Activated naive CD8-positive, alpha-beta T cell treated with anti-CD3 and anti-CD28 coated beads for 36 hours (primary cell): ENCODE measurements around the gene ASXL3. TPM values are rescaled to one million over a fixed set of nuclear protein-coding genes. Genes with fewer than 3 reads are reported as not detected.

Experiments
- DNase-seq: peaks from one replicate; pipeline ENCODE4 v3.0.0; 2021
- H3K27ac Mint-ChIP-seq: one replicate; pipeline ENCODE4 v1.8.0; 2022; ENCODE audit warnings: mild to moderate bottlenecking, moderate library complexity, mixed read lengths
- H3K27me3 Mint-ChIP-seq: one replicate; pipeline ENCODE4 v1.8.0; 2022; ENCODE audit warnings: mild to moderate bottlenecking, mixed read lengths
- H3K36me3 Mint-ChIP-seq: one replicate; pipeline ENCODE4 v1.8.0; 2021; ENCODE audit warnings: mild to moderate bottlenecking, mixed read lengths
- H3K4me1 Mint-ChIP-seq: one replicate; pipeline ENCODE4 v1.8.0; 2021; ENCODE audit warnings: mixed read lengths
- H3K4me3 Mint-ChIP-seq: one replicate; pipeline ENCODE4 v1.8.0; 2022; ENCODE audit warnings: mild to moderate bottlenecking, moderate library complexity, mixed read lengths
- H3K9me3 Mint-ChIP-seq: one replicate; pipeline ENCODE4 v1.8.0; 2022; ENCODE audit warnings: mixed read lengths
- total RNA-seq, 2 experiments: library from RNA; stranded (reverse); gene quantifications; one replicate each; pipeline ENCODE4 v1.2.3, GENCODE V29; 2021

The ASXL3 gene
- total RNA-seq, 2 experiments from 2014 or later = not detected

DNA sequence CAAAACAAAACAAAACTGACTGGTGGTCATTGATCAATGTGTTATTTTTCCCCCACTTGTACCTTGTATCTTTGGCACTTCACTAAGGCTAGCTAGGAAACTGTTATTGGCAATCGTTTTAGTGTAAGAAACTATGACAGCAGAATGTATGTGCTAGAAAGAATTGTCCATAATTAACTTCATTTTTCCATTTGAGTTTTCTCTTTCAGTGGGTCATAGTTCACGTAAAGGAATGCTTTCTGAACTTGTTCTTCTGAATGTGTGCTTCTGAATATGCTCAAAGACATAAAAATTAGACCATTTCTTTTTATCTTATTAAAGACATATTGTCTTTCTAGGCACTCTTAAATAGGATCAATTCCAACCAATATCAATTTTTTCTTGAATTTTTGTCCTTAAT lies 132.2 kb downstream of the ASXL3 start:
- Mint-ChIP-seq H3K27ac (no peak overlapping the region), H3K4me3 (no peak overlapping the region), H3K9me3 (peaks cover 1% of the 10 kb centered on the region), H3K36me3 (no peaks in the 10 kb centered on the region), H3K27me3 (no peaks in the 10 kb centered on the region), H3K4me1 (no peaks in the 10 kb centered on the region)
- DNase-seq = no peak

DNA sequence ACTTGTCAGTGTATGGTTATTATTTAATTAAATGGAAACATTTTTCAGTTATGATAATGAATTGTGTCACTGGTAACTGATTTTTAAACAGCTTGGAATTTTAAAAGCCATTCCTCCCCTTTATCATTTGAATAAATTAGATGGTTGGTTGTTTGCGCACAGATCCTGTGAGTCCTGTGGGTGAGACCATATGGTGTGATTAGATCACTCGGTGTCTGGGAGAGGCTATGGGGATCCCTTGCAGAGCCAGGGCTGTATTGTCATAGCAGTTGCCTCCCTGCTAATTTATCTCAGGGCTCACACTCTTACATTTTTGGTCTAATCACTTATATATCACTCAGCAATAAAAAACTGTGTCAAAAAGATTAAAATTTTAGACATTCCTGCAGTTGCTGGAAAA lies 133.5 kb downstream of the ASXL3 start:
- Mint-ChIP-seq H3K36me3 (no peaks in the 10 kb centered on the region), H3K4me3 (no peak overlapping the region), H3K27me3 (no peaks in the 10 kb centered on the region), H3K4me1 (no peaks in the 10 kb centered on the region), H3K9me3 (peaks cover 1% of the 10 kb centered on the region), H3K27ac (no peak overlapping the region)
- no peak for DNase-seq

DNA sequence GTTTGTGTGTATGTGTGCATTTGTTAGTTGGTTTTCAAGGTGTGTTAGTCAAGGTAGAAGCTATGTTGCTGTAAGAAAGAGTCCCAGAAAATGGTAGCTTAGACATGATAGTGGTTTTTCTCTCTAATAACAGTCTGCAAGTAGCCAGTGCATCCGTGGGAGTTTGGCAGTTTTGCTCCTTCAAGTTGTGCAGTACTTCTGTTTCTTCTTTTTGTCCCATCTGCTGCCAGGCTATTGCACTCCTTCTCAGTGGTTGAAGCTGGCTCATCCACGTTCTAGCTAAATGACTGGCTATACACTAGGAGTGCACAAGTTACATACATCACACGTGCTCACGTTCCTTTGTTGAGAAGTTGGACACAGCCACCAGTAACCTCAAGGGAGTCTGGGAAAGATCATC lies 134.7 kb downstream of the ASXL3 start:
- Mint-ChIP-seq H3K4me3 (no peak overlapping the region), H3K9me3 (peaks cover 1% of the 10 kb centered on the region), H3K27me3 (no peaks in the 10 kb centered on the region), H3K4me1 (no peaks in the 10 kb centered on the region), H3K36me3 (no peaks in the 10 kb centered on the region), H3K27ac (no peak overlapping the region)
- no peak for DNase-seq

DNA sequence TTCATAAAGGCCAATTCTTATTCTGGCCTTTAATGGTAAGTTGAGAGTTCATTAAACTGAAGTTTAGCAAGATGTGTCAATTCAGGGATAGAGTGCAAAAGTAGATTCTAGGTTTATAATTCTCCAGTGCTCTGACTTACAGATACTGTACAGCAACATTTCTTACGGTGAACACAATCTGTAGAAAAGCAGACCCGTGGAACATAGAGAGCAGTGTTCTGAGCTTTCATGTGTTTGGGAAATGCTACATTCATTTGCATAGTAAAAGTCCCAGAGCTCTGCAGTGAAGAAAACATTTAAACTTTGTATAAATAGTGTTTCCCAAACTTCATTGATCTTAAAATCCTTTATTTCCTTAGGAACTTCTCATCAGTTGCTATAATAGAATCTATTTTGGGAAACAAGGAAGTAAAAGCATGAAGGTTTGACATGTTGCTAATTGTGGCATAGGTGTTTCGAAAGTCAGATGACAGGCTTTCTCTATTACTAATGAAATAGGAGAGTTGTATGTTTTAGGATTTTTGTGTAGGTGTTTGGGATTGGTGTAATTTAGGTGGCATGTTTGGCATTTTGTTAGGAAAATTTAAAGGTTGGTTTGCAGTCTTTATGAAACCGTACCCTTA lies 138.2 kb downstream of the ASXL3 start:
- H3K9me3 Mint-ChIP-seq = peaks cover 2% of the 10 kb centered on the region

DNA sequence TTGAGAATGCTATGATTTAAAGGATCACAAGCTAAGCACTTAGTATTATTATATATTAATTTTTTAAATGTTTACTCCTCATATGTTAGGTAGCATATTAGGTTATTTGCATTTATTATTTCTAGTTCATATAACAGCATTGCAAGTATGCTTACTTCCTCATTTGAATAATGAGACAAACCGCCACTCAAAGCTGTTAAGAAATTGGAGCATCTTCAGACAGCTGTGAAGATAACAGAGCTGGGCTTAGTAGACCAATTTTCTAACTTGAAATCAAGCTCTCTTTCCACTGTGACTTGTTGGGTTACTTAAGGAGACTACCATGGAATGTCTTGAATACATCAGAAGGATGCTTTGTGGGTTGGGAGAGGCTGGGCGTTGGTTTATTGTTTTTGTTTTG lies 139.3 kb downstream of the ASXL3 start:
- no peak for DNase-seq
- Mint-ChIP-seq H3K4me3 (no peak overlapping the region), H3K36me3 (no peaks in the 10 kb centered on the region), H3K9me3 (peaks cover 7% of the 10 kb centered on the region), H3K27ac (no peak overlapping the region), H3K4me1 (no peaks in the 10 kb centered on the region), H3K27me3 (no peaks in the 10 kb centered on the region)

More for the DNA sequence above, 138.2 kb downstream of the ASXL3 start:
- no peak overlapping the region for H3K4me3 Mint-ChIP-seq
- no peaks in the 10 kb centered on the region for H3K27me3 Mint-ChIP-seq
- no peak for DNase-seq
- H3K4me1 Mint-ChIP-seq = no peaks in the 10 kb centered on the region
- H3K27ac Mint-ChIP-seq = no peak overlapping the region
- H3K36me3 Mint-ChIP-seq = no peaks in the 10 kb centered on the region

DNA sequence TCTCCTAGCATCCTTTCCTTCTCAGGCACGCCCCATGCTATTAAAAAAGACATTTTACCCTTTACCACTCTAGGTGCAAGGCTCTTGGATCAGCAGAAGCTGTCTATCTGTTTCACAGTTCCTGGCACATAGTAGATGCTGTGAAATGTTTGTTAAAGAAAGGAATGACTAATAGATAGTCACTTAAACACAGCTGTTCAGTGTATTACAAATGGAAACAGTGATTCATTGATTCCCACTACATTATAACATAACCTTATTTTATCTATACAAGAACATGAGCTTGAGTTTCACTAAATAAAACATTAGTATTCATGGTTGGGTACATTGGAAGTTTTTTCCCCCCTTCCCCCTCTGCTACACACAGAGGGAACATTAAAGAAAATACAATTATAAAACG lies 142.1 kb downstream of the ASXL3 start:
- DNase-seq = no peak
- Mint-ChIP-seq H3K4me3 (no peak overlapping the region), H3K4me1 (no peaks in the 10 kb centered on the region), H3K9me3 (peaks cover 7% of the 10 kb centered on the region), H3K36me3 (no peaks in the 10 kb centered on the region), H3K27ac (no peak overlapping the region), H3K27me3 (no peaks in the 10 kb centered on the region)

DNA sequence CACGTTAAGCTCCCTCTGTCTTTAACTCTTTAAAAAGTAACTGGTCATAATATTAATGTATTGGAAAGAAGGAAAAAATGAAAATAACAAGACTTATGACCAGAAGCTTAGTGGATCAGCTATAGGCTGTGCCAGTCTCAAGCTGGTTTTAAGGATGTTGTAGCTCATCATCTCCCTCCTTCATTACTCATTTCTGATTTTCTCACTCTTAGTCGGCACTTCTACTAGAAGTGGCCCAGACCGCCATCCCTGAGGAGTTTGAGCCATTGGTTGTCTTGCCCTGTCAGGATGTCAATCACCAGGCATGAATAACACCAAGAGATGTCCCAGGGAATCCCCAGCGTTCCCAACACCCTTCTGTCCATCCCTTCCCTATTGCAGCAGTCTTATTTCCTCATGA lies 151.5 kb downstream of the ASXL3 start:
- H3K4me1 Mint-ChIP-seq = no peaks in the 10 kb centered on the region
- H3K4me3 Mint-ChIP-seq = no peak overlapping the region
- H3K36me3 Mint-ChIP-seq = no peaks in the 10 kb centered on the region
- H3K27me3 Mint-ChIP-seq = no peaks in the 10 kb centered on the region
- DNase-seq = no peak
- no peak overlapping the region for H3K27ac Mint-ChIP-seq
- no peaks in the 10 kb centered on the region for H3K9me3 Mint-ChIP-seq

DNA sequence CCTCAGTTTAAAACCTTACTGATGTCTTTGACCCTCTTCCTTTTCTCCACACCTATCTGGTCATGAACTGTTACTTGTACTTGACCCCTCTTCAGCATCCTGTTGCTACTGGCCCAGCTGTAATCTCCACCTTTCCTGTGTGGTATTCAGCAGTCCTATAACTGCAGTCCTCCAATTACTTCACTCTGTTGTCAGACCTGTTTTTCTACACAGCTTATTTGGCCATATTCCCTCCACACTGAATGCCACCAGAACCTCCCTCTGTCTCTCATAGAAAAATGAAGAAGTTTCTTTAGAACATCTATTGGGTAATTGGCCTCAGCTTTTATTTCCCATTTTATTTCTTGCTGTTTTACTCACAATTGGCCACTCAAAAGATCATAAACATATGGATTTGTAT lies 155.4 kb downstream of the ASXL3 start:
- H3K9me3 Mint-ChIP-seq = no peaks in the 10 kb centered on the region
- no peaks in the 10 kb centered on the region for H3K36me3 Mint-ChIP-seq
- no peak for DNase-seq
- no peak overlapping the region for H3K27ac Mint-ChIP-seq
- H3K27me3 Mint-ChIP-seq = no peaks in the 10 kb centered on the region
- H3K4me3 Mint-ChIP-seq = no peak overlapping the region
- no peaks in the 10 kb centered on the region for H3K4me1 Mint-ChIP-seq

DNA sequence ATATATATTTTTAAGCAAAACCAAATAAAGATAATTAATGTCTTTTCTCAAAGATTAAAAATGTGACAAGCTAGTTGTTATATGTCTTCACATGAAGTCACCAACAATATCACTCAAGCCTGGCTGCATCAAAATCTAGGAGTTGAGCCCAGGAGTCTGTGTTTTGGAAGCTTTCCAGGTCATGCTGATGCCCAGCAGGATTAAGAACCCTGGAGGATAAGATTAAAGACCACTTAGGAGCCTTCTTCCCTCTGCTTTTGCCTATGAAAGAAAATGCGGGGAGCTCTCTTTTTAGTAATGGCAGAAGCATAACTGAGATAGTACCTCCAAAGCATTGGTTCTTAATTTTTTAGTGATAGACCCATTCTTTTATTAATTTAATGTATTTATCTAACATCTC lies 157.4 kb downstream of the ASXL3 start:
- H3K9me3 Mint-ChIP-seq = peaks cover 1% of the 10 kb centered on the region
- no peak overlapping the region for H3K4me3 Mint-ChIP-seq
- no peak for DNase-seq
- no peak overlapping the region for H3K27ac Mint-ChIP-seq
- no peaks in the 10 kb centered on the region for H3K27me3 Mint-ChIP-seq
- no peaks in the 10 kb centered on the region for H3K4me1 Mint-ChIP-seq
- no peaks in the 10 kb centered on the region for H3K36me3 Mint-ChIP-seq

DNA sequence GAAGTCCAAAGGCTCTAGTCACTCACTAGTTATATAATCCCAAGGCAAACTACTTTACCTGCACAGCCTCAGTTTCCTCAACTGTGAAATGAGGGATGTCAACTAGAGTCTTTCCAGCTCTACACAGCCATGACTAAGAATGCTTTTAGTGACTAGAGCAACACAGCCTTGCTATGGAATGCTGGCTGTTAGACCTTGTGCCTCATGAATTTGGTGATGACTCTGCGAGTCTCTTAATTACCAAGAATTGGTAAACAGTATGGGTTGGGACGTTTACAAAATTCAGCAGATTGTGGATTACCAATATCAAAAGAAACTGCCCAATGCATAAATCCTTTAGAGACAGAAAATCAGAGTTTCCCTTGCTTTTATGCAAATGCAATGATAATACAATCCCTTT lies 163.7 kb downstream of the ASXL3 start:
- Mint-ChIP-seq H3K4me1 (no peaks in the 10 kb centered on the region), H3K27ac (no peak overlapping the region), H3K4me3 (no peak overlapping the region), H3K36me3 (no peaks in the 10 kb centered on the region), H3K9me3 (peaks cover 1% of the 10 kb centered on the region), H3K27me3 (no peaks in the 10 kb centered on the region)
- DNase-seq = no peak

DNA sequence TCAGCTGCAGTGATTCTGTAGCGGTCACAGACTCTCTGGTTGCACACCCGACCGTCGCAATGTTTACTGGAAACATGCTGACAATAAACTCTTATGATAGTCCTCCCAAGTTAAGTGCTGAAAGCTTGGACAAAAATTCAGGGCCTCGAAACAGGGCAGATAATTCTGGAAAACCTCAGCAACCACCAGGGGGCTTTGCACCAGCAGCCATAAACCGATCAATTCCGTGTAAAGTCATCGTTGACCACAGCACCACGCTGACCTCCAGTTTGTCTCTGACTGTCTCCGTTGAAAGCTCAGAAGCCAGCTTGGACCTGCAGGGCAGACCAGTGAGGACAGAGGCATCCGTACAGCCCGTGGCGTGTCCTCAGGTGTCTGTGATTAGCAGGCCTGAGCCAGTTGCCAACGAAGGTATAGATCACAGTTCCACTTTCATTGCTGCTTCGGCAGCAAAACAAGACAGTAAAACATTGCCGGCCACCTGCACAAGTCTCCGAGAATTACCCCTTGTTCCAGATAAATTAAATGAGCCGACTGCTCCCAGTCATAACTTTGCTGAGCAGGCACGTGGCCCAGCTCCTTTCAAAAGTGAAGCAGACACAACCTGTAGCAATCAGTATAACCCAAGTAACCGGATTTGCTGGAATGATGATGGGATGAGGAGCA lies 166.1 kb downstream of the ASXL3 start:
- H3K4me3 Mint-ChIP-seq = no peak overlapping the region
- DNase-seq = no peak
- H3K9me3 Mint-ChIP-seq = peaks cover 1% of the 10 kb centered on the region
- H3K27me3 Mint-ChIP-seq = no peaks in the 10 kb centered on the region
- no peak overlapping the region for H3K27ac Mint-ChIP-seq
- no peaks in the 10 kb centered on the region for H3K36me3 Mint-ChIP-seq
- H3K4me1 Mint-ChIP-seq = no peaks in the 10 kb centered on the region

DNA sequence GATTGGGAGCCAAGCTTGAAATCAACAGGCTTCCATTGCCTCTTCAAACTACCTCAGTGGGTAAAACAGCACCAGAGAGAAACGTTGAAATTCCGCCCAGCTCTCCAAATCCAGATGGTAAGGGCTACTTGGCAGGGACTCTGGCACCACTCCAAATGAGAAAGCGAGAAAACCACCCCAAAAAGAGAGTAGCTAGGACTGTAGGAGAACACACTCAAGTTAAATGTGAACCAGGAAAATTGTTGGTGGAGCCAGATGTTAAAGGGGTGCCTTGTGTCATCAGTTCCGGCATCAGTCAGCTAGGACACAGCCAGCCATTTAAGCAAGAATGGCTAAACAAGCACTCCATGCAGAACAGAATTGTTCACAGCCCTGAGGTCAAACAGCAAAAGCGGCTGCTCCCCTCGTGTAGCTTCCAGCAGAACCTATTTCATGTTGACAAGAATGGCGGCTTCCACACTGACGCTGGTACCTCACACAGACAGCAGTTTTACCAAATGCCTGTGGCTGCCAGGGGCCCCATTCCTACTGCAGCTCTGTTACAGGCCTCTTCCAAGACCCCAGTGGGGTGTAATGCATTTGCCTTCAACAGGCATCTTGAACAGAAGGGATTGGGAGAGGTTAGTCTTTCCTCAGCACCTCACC lies 167.3 kb downstream of the ASXL3 start:
- H3K36me3 Mint-ChIP-seq = no peaks in the 10 kb centered on the region
- H3K4me1 Mint-ChIP-seq = no peaks in the 10 kb centered on the region
- H3K27ac Mint-ChIP-seq = no peak overlapping the region
- no peak for DNase-seq
- no peaks in the 10 kb centered on the region for H3K9me3 Mint-ChIP-seq
- H3K27me3 Mint-ChIP-seq = no peaks in the 10 kb centered on the region
- H3K4me3 Mint-ChIP-seq = no peak overlapping the region

DNA sequence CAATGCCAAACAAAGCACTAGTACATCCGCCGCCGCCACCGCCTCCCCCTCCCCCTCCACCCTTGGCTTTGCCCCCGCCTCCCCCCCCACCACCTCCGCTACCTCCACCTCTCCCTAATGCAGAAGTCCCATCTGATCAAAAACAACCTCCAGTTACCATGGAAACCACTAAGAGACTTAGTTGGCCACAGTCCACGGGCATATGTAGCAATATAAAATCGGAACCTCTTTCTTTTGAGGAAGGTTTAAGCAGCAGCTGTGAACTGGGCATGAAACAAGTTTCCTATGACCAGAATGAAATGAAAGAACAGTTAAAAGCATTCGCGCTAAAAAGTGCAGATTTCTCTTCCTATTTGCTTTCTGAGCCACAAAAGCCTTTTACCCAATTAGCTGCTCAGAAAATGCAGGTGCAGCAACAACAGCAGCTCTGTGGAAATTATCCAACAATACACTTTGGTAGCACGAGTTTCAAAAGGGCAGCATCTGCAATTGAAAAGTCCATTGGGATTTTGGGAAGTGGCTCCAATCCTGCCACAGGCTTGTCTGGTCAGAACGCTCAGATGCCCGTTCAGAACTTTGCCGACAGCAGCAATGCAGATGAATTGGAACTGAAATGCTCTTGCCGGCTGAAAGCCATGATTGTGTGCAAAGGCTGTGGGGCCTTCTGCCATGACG lies 168.0 kb downstream of the ASXL3 start:
- Mint-ChIP-seq H3K27me3 (no peaks in the 10 kb centered on the region), H3K36me3 (no peaks in the 10 kb centered on the region), H3K4me3 (no peak overlapping the region), H3K9me3 (no peaks in the 10 kb centered on the region), H3K4me1 (no peaks in the 10 kb centered on the region), H3K27ac (no peak overlapping the region)
- DNase-seq = no peak

DNA sequence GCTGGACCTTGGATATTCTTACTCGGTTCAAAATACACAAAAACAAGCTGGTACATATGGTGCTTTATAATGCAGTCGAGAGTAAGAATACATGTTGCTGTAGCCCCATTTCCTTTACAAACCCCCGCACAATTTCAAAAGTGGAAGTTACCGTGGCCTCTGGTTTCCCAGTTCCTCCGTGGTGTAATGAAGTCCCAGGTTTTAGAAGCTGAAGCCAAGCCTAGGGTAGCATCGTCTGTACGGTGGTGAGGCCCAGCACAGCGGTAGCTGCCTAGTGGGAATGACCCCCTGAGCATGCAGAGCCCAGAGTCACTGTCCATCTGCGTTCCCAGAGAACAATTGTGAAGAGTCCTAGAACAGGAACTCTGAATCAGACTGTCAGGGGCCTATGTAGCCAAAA lies 171.8 kb downstream of the ASXL3 start:
- Mint-ChIP-seq H3K36me3 (no peaks in the 10 kb centered on the region), H3K27ac (no peak overlapping the region), H3K9me3 (no peaks in the 10 kb centered on the region), H3K4me1 (no peaks in the 10 kb centered on the region), H3K4me3 (no peak overlapping the region), H3K27me3 (no peaks in the 10 kb centered on the region)
- no peak for DNase-seq

DNA sequence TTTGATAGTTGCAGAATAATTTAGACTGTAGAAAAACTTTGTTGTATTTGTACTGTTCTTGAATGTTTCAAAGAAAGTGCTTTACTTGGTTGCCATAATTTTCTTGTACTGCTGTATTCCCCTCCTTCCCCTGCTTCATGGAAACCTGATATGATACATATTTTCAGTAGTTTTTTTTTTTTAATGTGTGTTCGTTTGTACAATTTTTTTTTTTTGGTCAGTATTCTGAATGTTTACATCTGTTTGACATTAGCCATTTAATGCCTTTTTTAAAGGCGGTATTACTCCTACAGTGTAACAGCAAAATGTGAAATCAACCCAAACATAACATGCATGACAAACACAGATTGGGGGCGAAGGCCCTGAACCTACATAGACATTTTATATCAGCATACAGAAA lies 172.3 kb downstream of the ASXL3 start:
- no peak for DNase-seq
- no peak overlapping the region for H3K27ac Mint-ChIP-seq
- no peaks in the 10 kb centered on the region for H3K27me3 Mint-ChIP-seq
- no peak overlapping the region for H3K4me3 Mint-ChIP-seq
- H3K9me3 Mint-ChIP-seq = no peaks in the 10 kb centered on the region
- no peaks in the 10 kb centered on the region for H3K36me3 Mint-ChIP-seq
- no peaks in the 10 kb centered on the region for H3K4me1 Mint-ChIP-seq
